H9 (cell line): Measurements from ENCODE around the gene LHPP. TPM values are rescaled to one million over a fixed set of nuclear protein-coding genes. Genes with fewer than 3 reads are reported as not detected.

Source experiments
- DNase-seq: peaks from one replicate; pipeline ENCODE4 v3.0.0-alpha.2; 2017
- H2AFZ ChIP-seq: one replicate; pipeline ENCODE4 v1.6.1; 2013; ENCODE audit warnings: mild to moderate bottlenecking, low read length, control low read depth, moderate library complexity
- H2AK5ac ChIP-seq: 2 replicates; pipeline ENCODE4 v1.6.1; 2013; ENCODE audit warnings: low read length, control low read depth, mixed read lengths; ENCODE audit not compliant: insufficient read length
- H2BK120ac ChIP-seq: one replicate; pipeline ENCODE4 v1.6.1; 2013; ENCODE audit warnings: low read depth, mild to moderate bottlenecking, low read length, control low read depth, inconsistent platforms; ENCODE audit not compliant: poor library complexity, severe bottlenecking
- H2BK12ac ChIP-seq: 2 replicates; pipeline ENCODE4 v1.6.1; 2013; ENCODE audit warnings: low read length, control low read depth, mixed read lengths, low read depth; ENCODE audit not compliant: insufficient read length
- H2BK15ac ChIP-seq: 2 replicates; pipeline ENCODE4 v1.6.1; 2013; ENCODE audit warnings: low read depth, low read length, control low read depth
- H2BK20ac ChIP-seq: one replicate; pipeline ENCODE4 v1.6.1; 2013; ENCODE audit warnings: low read depth, mild to moderate bottlenecking, low read length, control low read depth, inconsistent platforms; ENCODE audit not compliant: poor library complexity, severe bottlenecking
- H2BK5ac ChIP-seq: 2 replicates; pipeline ENCODE4 v1.6.1; 2013; ENCODE audit warnings: low read length, control low read depth, mixed read lengths; ENCODE audit not compliant: insufficient read length
- H3K14ac ChIP-seq: 2 replicates; pipeline ENCODE4 v1.6.1; 2013; ENCODE audit warnings: low read length, control low read depth; ENCODE audit not compliant: insufficient read depth
- H3K18ac ChIP-seq: 2 replicates; pipeline ENCODE4 v1.6.1; 2013; ENCODE audit warnings: low read depth, mild to moderate bottlenecking, mixed read lengths, low read length, control low read depth; ENCODE audit not compliant: insufficient read length
- H3K23ac ChIP-seq: 2 replicates; pipeline ENCODE4 v1.6.1; 2013; ENCODE audit warnings: low read length, control low read depth, mixed read lengths, low read depth; ENCODE audit not compliant: insufficient read length
- H3K23me2 ChIP-seq: 2 replicates; pipeline ENCODE4 v1.6.1; 2013; ENCODE audit warnings: low read depth, mild to moderate bottlenecking, mixed read lengths, low read length, control low read depth; ENCODE audit not compliant: insufficient read length, poor library complexity, severe bottlenecking
- H3K27ac ChIP-seq: 2 replicates; pipeline ENCODE4 v1.5.1; 2013; ENCODE audit warnings: low read length, control low read depth, mixed read lengths, low read depth; ENCODE audit not compliant: insufficient read length
- H3K27me3 ChIP-seq: 2 replicates; pipeline ENCODE4 v1.6.1; 2013; ENCODE audit warnings: low read length, control low read depth, inconsistent platforms; ENCODE audit not compliant: insufficient read depth
- H3K4ac ChIP-seq: 2 replicates; pipeline ENCODE4 v1.6.1; 2013; ENCODE audit warnings: low read depth, mild to moderate bottlenecking, control low read depth, inconsistent platforms, low read length, moderate library complexity
- H3K4me1 ChIP-seq: 2 replicates; pipeline ENCODE4 v1.6.1; 2013; ENCODE audit warnings: low read length, control low read depth, inconsistent platforms; ENCODE audit not compliant: insufficient read depth
- H3K4me2 ChIP-seq: 2 replicates; pipeline ENCODE4 v1.6.1; 2013; ENCODE audit warnings: low read length, control low read depth, mixed read lengths; ENCODE audit not compliant: insufficient read length, insufficient read depth
- H3K56ac ChIP-seq: 2 replicates; pipeline ENCODE4 v1.6.1; 2013; ENCODE audit warnings: low read depth, mild to moderate bottlenecking, mixed read lengths, low read length, control low read depth; ENCODE audit not compliant: insufficient read length
- H3K79me1 ChIP-seq: 2 replicates; pipeline ENCODE4 v1.6.1; 2013; ENCODE audit warnings: low read depth, mild to moderate bottlenecking, moderate library complexity, low read length, control low read depth, inconsistent platforms; ENCODE audit not compliant: insufficient read depth, poor library complexity, severe bottlenecking
- H3K79me2 ChIP-seq: 2 replicates; pipeline ENCODE4 v1.6.1; 2013; ENCODE audit warnings: low read length, control low read depth, inconsistent platforms; ENCODE audit not compliant: insufficient read depth
- H3K9ac ChIP-seq: 2 replicates; pipeline ENCODE4 v1.6.1; 2013; ENCODE audit warnings: low read length, control low read depth, mixed read lengths; ENCODE audit not compliant: insufficient read length; ENCODE audit errors: extremely low read depth
- H3K9me3 ChIP-seq: one replicate; pipeline ENCODE4 v1.6.1; 2013; ENCODE audit warnings: low read depth, low read length, inconsistent platforms; ENCODE audit not compliant: control insufficient read depth
- H3T11ph ChIP-seq: one replicate; pipeline ENCODE4 v1.6.1; 2013; ENCODE audit warnings: mild to moderate bottlenecking, low read length, control low read depth, inconsistent platforms
- H4K20me1 ChIP-seq: one replicate; pipeline ENCODE4 v1.6.1; 2013; ENCODE audit not compliant: control insufficient read depth, insufficient read length, insufficient read depth
- H4K5ac ChIP-seq: 2 replicates; pipeline ENCODE4 v1.6.1; 2013; ENCODE audit warnings: low read depth, mild to moderate bottlenecking, mixed read lengths, low read length, control low read depth; ENCODE audit not compliant: insufficient read length
- H4K8ac ChIP-seq: replicated peaks from 2 replicates; pipeline ENCODE4 v1.6.1; 2013; ENCODE audit warnings: low read length, control low read depth, mixed read lengths, low read depth; ENCODE audit not compliant: insufficient read length
- H4K91ac ChIP-seq: 2 replicates; pipeline ENCODE4 v1.6.1; 2013; ENCODE audit warnings: low read depth, mild to moderate bottlenecking, moderate library complexity, mixed read lengths, low read length, control low read depth; ENCODE audit not compliant: insufficient read length
- H3K27ac Mint-ChIP-seq, 3 experiments: 2 replicates in 2 of 3; 3 replicates in 1 of 3; pipeline ENCODE4 v1.8.0; 2020 to 2021; ENCODE audit warnings: mixed read lengths in 3 of 3, mild to moderate bottlenecking in 1 of 3, moderate library complexity in 1 of 3
- H3K27me3 Mint-ChIP-seq: 2 replicates; pipeline ENCODE4 v1.8.0; 2021; ENCODE audit warnings: low read depth, mild to moderate bottlenecking, moderate library complexity, mixed read lengths
- H3K36me3 Mint-ChIP-seq, 3 experiments: 2 replicates in 2 of 3; 3 replicates in 1 of 3; pipeline ENCODE4 v1.8.0; 2020 to 2021; ENCODE audit warnings: low read depth in 3 of 3, mixed read lengths in 3 of 3; ENCODE audit not compliant: insufficient read depth in 1 of 3
- H3K4me1 Mint-ChIP-seq, 2 experiments: 2 replicates each; pipeline ENCODE4 v1.8.0; 2020; ENCODE audit warnings: mixed read lengths in 2 of 2
- H3K4me3 Mint-ChIP-seq, 2 experiments: 2 replicates in 1 of 2; 3 replicates in 1 of 2; pipeline ENCODE4 v1.8.0; 2020 to 2021; ENCODE audit warnings: mild to moderate bottlenecking in 2 of 2, mixed read lengths in 2 of 2, moderate library complexity in 1 of 2
- H3K9me3 Mint-ChIP-seq, 2 experiments: 2 replicates in 1 of 2; 3 replicates in 1 of 2; pipeline ENCODE4 v1.8.0; 2020; ENCODE audit warnings: mild to moderate bottlenecking in 2 of 2, mixed read lengths in 2 of 2, moderate library complexity in 1 of 2
- WGBS: extraction: QIAGEN DNeasy Blood & Tissue Kit; methylation state at CpG from one replicate; pipeline ENCODE4 v1.1.7; 2013; ENCODE audit warnings: missing lambda C conversion rate, low lambda C conversion rate, mixed read lengths; ENCODE audit not compliant: insufficient read length; ENCODE audit errors: extremely low coverage; 5-methylcytosine and 5-hydroxymethylcytosine counted together
- total RNA-seq: library from RNA; stranded (reverse); gene quantifications from 2 replicates; pipeline ENCODE4 v1.2.1, GENCODE V29; 2021
- TF ChIP-seq, protein P1 (sequence below): fragments of 200-600 bp; sonication (generic); conservative IDR thresholded peaks from 3 replicates; pipeline ENCODE4 v1.8.0; 2021; ENCODE audit warnings: antibody characterized with exemption, mild to moderate bottlenecking

Gene LHPP
- total RNA-seq, 1 experiment from 2014 or later, result 29.6 TPM

DNA sequence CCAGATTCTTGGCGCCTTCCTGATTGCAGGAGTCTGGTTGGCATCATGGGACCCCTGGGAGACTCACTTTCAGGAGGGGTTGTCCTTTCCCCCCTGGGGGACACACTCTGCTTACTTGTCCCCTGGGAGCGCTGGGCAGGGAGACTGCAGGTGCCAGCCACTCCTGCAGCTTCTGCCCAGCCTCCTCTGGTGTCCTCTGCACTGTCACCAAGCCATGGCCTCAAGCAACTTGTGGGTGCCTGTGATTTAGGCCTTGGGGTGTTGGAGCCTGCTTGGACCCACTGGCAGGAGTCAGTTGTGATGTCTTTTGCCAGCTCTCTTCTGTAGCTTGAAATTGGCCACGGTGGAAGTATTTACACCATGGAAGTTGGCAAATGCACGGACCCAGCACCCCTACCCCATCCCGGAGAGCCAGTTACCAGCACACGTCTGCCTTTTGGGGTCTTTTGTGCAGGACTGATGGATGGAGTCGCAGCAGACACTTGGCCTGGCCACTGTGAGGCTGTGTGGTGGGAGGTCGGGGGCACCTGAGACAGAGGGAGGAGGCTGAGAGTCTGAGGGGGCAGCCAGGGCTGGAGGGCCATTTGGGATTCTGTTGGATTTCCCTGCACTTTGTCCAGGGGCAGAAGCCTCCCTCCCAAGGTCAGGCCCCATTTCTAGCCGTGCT, 104.7 kb downstream of the LHPP start:
- Histone ChIP-seq H3K4ac (no peak overlapping the region), H4K20me1 (no peaks in the 10 kb centered on the region), H2AK5ac (no peak overlapping the region), H3K27me3 (no peaks in the 10 kb centered on the region), H3K79me1 (no peaks in the 10 kb centered on the region), H3T11ph (no peak overlapping the region), H4K8ac (no peak overlapping the region), H2BK12ac (no peak overlapping the region), H2BK120ac (no peak overlapping the region), H2BK15ac (no peak overlapping the region), H3K23me2 (no peaks in the 10 kb centered on the region), H2BK5ac (no peak overlapping the region), H3K4me1 (peaks cover 6% of the 10 kb centered on the region; the same call in 1 of the 2 replicates), H3K79me2 (no peaks in the 10 kb centered on the region), H3K9me3 (no peaks in the 10 kb centered on the region), H3K23ac (no peak overlapping the region), H3K27ac (no peak overlapping the region), H3K4me2 (no peak overlapping the region), H4K5ac (no peak overlapping the region), H3K9ac (no peak overlapping the region), H4K91ac (no peak overlapping the region), H3K14ac (peak overlapping the region; percentile 14; the same call in 1 of the 2 replicates), H2AFZ (no peak overlapping the region), H2BK20ac (no peak overlapping the region), H3K56ac (no peak overlapping the region), H3K18ac (no peak overlapping the region)
- no peaks in the 10 kb centered on the region; the same call in 1 of the 2 replicates for H3K27me3 Mint-ChIP-seq
- H3K4me1 Mint-ChIP-seq, result peaks cover 14 to 15% of the 10 kb centered on the region in 2 experiments
- DNase-seq, result no peak
- no peak overlapping the region for H3K4me3 Mint-ChIP-seq
- no peak overlapping the region; a peak in 1 of 7 replicates for H3K27ac Mint-ChIP-seq
- H3K9me3 Mint-ChIP-seq, result peaks cover 0 to 3% of the 10 kb centered on the region in 2 experiments; a peak in 2 of 5 replicates
- WGBS, result no CpG with 5 or more reads among the region's 9 CpGs
- H3K36me3 Mint-ChIP-seq, result no peaks in the 10 kb centered on the region; a peak in 3 of 7 replicates
- TF ChIP-seq, protein P1, sequence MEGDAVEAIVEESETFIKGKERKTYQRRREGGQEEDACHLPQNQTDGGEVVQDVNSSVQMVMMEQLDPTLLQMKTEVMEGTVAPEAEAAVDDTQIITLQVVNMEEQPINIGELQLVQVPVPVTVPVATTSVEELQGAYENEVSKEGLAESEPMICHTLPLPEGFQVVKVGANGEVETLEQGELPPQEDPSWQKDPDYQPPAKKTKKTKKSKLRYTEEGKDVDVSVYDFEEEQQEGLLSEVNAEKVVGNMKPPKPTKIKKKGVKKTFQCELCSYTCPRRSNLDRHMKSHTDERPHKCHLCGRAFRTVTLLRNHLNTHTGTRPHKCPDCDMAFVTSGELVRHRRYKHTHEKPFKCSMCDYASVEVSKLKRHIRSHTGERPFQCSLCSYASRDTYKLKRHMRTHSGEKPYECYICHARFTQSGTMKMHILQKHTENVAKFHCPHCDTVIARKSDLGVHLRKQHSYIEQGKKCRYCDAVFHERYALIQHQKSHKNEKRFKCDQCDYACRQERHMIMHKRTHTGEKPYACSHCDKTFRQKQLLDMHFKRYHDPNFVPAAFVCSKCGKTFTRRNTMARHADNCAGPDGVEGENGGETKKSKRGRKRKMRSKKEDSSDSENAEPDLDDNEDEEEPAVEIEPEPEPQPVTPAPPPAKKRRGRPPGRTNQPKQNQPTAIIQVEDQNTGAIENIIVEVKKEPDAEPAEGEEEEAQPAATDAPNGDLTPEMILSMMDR, result no peak
